ENCODE results near the gene FLRT1.

FLRT1 gene

GRCh38 chr11:64035576-64035975 lies at the start of gene FLRT1:
Gene FLRT1, plus strand, starts transcription at chr11:64035931. Its CDS starts 80,337 bp downstream, at chr11:64116268.
- peak within 1 kb of the TSS; percentile 25 for H3K4me3 ChIP-seq (ENCODE audit: low read depth, low read length)

- peak within 1 kb of the TSS; percentile 84 for H3K4me3 ChIP-seq (ENCODE audit: low read depth, low read length)
These were observed 49.4 kb upstream of the FLRT1 start, which contains the start of gene OTUB1 for GRCh38 chr11:63986156-63986931. Gene OTUB1, plus strand, starts transcription at chr11:63986438. Its CDS starts 19 bp downstream, at chr11:63986457.

GRCh38 chr11:63986932-63987513 lies 48.7 kb upstream of the FLRT1 start:
- peak overlapping the region; percentile 84 for H3K4me3 ChIP-seq (ENCODE audit: low read depth, low read length)

GRCh38 chr11:63991558-63991957 lies 44.2 kb upstream of the FLRT1 start:
- H3K4me3 ChIP-seq (ENCODE audit: low read depth, low read length) = no peak overlapping the region

GRCh38 chr11:63993100-63993499 lies 42.6 kb upstream of the FLRT1 start:
- H3K4me3 ChIP-seq (ENCODE audit: low read depth, low read length) = no peak overlapping the region

GRCh38 chr11:63993993-63994392 lies 41.7 kb upstream of the FLRT1 start:
- H3K4me3 ChIP-seq (ENCODE audit: low read depth, low read length) = no peak overlapping the region

GRCh38 chr11:63996512-63996911 lies 39.2 kb upstream of the FLRT1 start:
- no peak overlapping the region for H3K4me3 ChIP-seq (ENCODE audit: low read depth, low read length)

GRCh38 chr11:63997104-63997700 lies 38.5 kb upstream of the FLRT1 start:
- H3K4me3 ChIP-seq (ENCODE audit: low read depth, low read length) = no peak overlapping the region

- H3K4me3 ChIP-seq (ENCODE audit: low read depth, low read length) = no peak overlapping the region
These were observed 37.9 kb upstream of the FLRT1 start for GRCh38 chr11:63997801-63998337.

- H3K4me3 ChIP-seq (ENCODE audit: low read depth, low read length) = peak overlapping the region; percentile 43
These were observed 37.0 kb upstream of the FLRT1 start for GRCh38 chr11:63998558-63999348.

- H3K4me3 ChIP-seq (ENCODE audit: low read depth, low read length) = peak overlapping the region; percentile 43
These were observed 36.2 kb upstream of the FLRT1 start for GRCh38 chr11:63999349-64000025.

GRCh38 chr11:64000026-64000739 lies 35.5 kb upstream of the FLRT1 start:
- peak overlapping the region; percentile 43 for H3K4me3 ChIP-seq (ENCODE audit: low read depth, low read length)

GRCh38 chr11:64000740-64001483 lies 34.8 kb upstream of the FLRT1 start:
- H3K4me3 ChIP-seq (ENCODE audit: low read depth, low read length) = no peak overlapping the region

GRCh38 chr11:64001484-64002420 lies 34.0 kb upstream of the FLRT1 start:
- H3K4me3 ChIP-seq (ENCODE audit: low read depth, low read length) = no peak overlapping the region

GRCh38 chr11:64003807-64004589 lies 31.7 kb upstream of the FLRT1 start:
- no peak overlapping the region for H3K4me3 ChIP-seq (ENCODE audit: low read depth, low read length)

- H3K4me3 ChIP-seq (ENCODE audit: low read depth, low read length) = no peak overlapping the region
These were observed 31.1 kb upstream of the FLRT1 start for GRCh38 chr11:64004590-64004984.

GRCh38 chr11:64005691-64006090 lies 30.0 kb upstream of the FLRT1 start:
- H3K4me3 ChIP-seq (ENCODE audit: low read depth, low read length) = no peak overlapping the region
